ENCODE data around the gene TNNT2. TPM values are rescaled to one million over a fixed set of nuclear protein-coding genes. Genes with fewer than 3 reads are reported as not detected.
A peak's percentile ranks its signal among the peaks of the same experiment; 100 is the strongest.

The TNNT2 gene
- total and polyA plus RNA-seq, 9 donors: 408 to 1,212 (median 904) TPM

DNA sequence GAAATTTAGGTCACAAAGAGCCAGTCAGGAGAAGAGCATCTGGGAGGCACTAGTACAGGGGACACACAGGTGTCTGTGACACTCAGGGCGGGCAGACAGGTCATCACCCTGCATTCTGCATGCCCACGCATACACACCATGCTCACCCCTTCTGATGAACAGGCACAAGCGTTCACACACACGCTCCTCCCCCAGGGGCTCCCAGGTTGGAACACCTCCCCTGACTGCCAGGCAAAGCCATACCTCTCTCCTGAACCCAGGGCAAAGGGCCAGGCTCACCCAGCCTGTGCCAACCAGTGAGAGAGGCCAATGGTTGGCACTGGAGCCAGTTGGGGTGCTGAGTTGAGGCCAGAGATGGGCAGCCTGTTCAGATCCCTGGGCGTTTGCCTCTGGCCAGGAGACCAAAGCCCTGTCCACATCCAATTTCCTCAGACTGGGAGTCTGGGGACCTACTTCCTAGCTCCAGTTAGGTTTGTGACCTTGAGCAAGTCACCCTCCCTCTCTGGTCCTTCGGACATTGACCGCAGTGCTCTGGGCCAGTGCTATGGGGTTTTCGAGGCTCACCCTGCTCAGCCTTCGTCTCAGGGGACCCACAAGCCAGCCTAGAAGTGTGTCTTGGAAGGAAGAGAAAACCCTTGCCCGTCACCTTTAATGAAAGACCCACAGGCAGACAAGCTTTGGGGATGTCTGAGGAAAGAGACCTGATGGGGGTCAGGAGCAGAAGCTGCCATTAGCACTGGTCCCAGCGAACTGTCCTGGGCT, 27.4 kb upstream of the TNNT2 start:
- Histone ChIP-seq H3K27me3 (ENCODE audit: control insufficient read depth, insufficient read depth, low read length) (peaks cover 12% of the 10 kb centered on the region), H3K4me1 (ENCODE audit: control insufficient read depth, insufficient read depth, low read length) (peaks cover 21% of the 10 kb centered on the region), H3K36me3 (ENCODE audit: control insufficient read depth, insufficient read depth, low read length) (peaks cover 18% of the 10 kb centered on the region), H3K27ac (ENCODE audit: low read length) (no peak overlapping the region), H3K4me3 (ENCODE audit: low read length) (no peak overlapping the region), H3K9me3 (replicated peaks; ENCODE audit: control insufficient read depth, low read depth, low read length) (no peaks in the 10 kb centered on the region)
- no peak for DNase-seq
- WGBS (ENCODE audit: insufficient coverage): 78% methylated on average over 8 of the region's 11 CpGs

DNA sequence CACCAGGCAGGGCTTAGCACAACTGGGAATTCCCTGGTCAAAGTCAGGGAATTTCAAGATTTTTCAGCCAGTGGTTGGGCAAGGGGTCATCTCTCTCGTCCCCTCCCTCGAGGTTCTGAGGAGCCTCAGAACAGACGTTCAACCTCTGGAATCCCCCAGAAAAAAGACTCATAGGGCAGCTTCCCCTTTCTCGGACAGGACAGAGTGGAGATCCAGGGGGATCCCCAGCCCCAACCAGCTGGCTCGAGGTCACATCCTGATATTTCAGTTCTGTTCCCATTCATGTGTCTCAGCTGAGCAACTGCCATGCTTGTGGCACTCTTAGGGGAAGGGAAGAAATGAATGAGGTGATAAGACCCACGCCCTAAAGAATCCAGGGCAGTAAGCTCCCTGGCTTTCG, 26.6 kb upstream of the TNNT2 start:
- WGBS (ENCODE audit: insufficient coverage): 20% methylated on average over 1 of the region's 7 CpGs
- H3K4me1 ChIP-seq (ENCODE audit: control insufficient read depth, insufficient read depth, low read length): peaks cover 28% of the 10 kb centered on the region
- no peak overlapping the region for H3K27ac ChIP-seq (ENCODE audit: low read length)

GRCh38 chr1:201403359-201403758, 25.9 kb upstream of the TNNT2 start:
- H3K36me3 ChIP-seq (ENCODE audit: control insufficient read depth, insufficient read depth, low read length): peaks cover 6% of the 10 kb centered on the region
- no peaks in the 10 kb centered on the region for H3K9me3 ChIP-seq (replicated peaks; ENCODE audit: control insufficient read depth, low read depth, low read length)
- peaks cover 28% of the 10 kb centered on the region for H3K27me3 ChIP-seq (ENCODE audit: control insufficient read depth, insufficient read depth, low read length)
- H3K4me1 ChIP-seq (ENCODE audit: control insufficient read depth, insufficient read depth, low read length): peaks cover 26% of the 10 kb centered on the region
- 75% methylated on average over 1 of the region's 1 CpG for WGBS (ENCODE audit: insufficient coverage)
- no peak overlapping the region for H3K27ac ChIP-seq (ENCODE audit: low read length)
- H3K4me3 ChIP-seq (ENCODE audit: low read length): no peak overlapping the region
- DNase-seq: no peak

More for the DNA sequence above, 26.6 kb upstream of the TNNT2 start:
- no peak for DNase-seq
- Histone ChIP-seq H3K27me3 (ENCODE audit: control insufficient read depth, insufficient read depth, low read length) (peaks cover 21% of the 10 kb centered on the region), H3K36me3 (ENCODE audit: control insufficient read depth, insufficient read depth, low read length) (peaks cover 10% of the 10 kb centered on the region), H3K4me3 (ENCODE audit: low read length) (no peak overlapping the region), H3K9me3 (replicated peaks; ENCODE audit: control insufficient read depth, low read depth, low read length) (no peaks in the 10 kb centered on the region)

DNA sequence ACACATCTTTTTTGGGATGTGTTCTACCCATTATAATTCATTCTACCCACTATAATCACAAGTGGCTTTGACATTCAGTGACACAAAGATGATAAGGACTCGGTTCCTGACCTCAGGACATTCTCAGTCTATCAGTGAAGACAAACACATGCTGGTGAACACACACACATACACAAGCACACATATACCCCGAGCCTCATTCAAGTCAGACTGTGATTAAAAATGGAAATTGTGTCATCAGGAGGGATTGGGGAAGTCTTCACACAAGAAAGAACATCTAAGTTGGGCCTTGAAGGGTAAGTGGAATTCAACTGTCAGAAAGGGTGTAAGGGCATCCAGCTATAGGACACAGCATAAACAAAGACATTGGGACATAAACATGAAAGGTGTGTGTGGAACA, 24.2 kb upstream of the TNNT2 start:
- no peak for DNase-seq
- Histone ChIP-seq H3K36me3 (ENCODE audit: control insufficient read depth, insufficient read depth, low read length) (no peaks in the 10 kb centered on the region), H3K4me1 (ENCODE audit: control insufficient read depth, insufficient read depth, low read length) (peaks cover 29% of the 10 kb centered on the region), H3K27ac (ENCODE audit: low read length) (no peak overlapping the region), H3K27me3 (ENCODE audit: control insufficient read depth, insufficient read depth, low read length) (peaks cover 34% of the 10 kb centered on the region), H3K4me3 (ENCODE audit: low read length) (no peak overlapping the region), H3K9me3 (replicated peaks; ENCODE audit: control insufficient read depth, low read depth, low read length) (no peaks in the 10 kb centered on the region)
- 40% methylated on average over 1 of the region's 2 CpGs for WGBS (ENCODE audit: insufficient coverage)

GRCh38 chr1:201400852-201401230, 23.4 kb upstream of the TNNT2 start:
- Histone ChIP-seq H3K9me3 (replicated peaks; ENCODE audit: control insufficient read depth, low read depth, low read length) (no peaks in the 10 kb centered on the region), H3K27ac (ENCODE audit: low read length) (no peak overlapping the region), H3K36me3 (ENCODE audit: control insufficient read depth, insufficient read depth, low read length) (no peaks in the 10 kb centered on the region), H3K4me1 (ENCODE audit: control insufficient read depth, insufficient read depth, low read length) (peaks cover 38% of the 10 kb centered on the region), H3K4me3 (ENCODE audit: low read length) (no peak overlapping the region), H3K27me3 (ENCODE audit: control insufficient read depth, insufficient read depth, low read length) (peaks cover 34% of the 10 kb centered on the region)
- WGBS (ENCODE audit: insufficient coverage): no CpG with 5 or more reads among the region's 2 CpGs
- DNase-seq: no peak

DNA sequence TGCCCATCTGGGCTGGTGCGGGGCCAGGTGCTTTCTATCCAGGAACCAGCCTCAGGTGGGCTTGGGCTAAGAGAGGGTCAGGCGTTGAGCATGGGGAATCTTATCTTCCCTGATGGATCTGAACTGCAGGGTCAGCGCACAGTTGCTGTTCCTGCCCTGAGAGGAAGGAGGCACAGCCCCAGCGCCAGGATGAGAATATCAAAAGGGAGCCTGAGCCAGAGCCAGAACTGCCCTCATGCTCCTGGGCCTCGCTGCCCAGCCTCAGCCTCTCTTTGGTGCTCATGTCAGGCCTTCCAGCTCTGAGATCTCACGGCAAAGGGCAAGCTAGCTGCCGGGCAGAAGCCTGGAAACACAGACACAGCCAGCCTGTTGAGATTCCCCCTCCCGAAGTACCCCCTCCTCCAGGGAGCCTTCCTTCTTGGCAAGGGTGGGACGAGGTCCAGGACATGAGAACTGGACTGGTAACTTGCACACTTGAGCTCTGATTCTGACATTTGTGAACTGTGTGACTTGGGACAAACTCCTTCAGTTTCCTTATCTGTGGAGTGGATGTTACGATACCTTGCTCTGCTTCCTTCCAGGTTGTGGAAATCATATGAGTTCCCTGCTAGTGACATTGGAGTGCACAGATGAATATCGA, 22.9 kb upstream of the TNNT2 start:
- no peak for DNase-seq
- H3K4me3 ChIP-seq (ENCODE audit: low read length): no peak overlapping the region
- H3K36me3 ChIP-seq (ENCODE audit: control insufficient read depth, insufficient read depth, low read length): no peaks in the 10 kb centered on the region
- H3K27me3 ChIP-seq (ENCODE audit: control insufficient read depth, insufficient read depth, low read length): peaks cover 34% of the 10 kb centered on the region
- H3K4me1 ChIP-seq (ENCODE audit: control insufficient read depth, insufficient read depth, low read length): peaks cover 42% of the 10 kb centered on the region
- no peak overlapping the region for H3K27ac ChIP-seq (ENCODE audit: low read length)
- 77% methylated on average over 8 of the region's 11 CpGs for WGBS (ENCODE audit: insufficient coverage)
- no peaks in the 10 kb centered on the region for H3K9me3 ChIP-seq (replicated peaks; ENCODE audit: control insufficient read depth, low read depth, low read length)

GRCh38 chr1:201399352-201400126, 22.1 kb upstream of the TNNT2 start:
- no peak overlapping the region for H3K4me3 ChIP-seq (ENCODE audit: low read length)
- no peak for DNase-seq
- H3K36me3 ChIP-seq (ENCODE audit: control insufficient read depth, insufficient read depth, low read length): no peaks in the 10 kb centered on the region
- no peak overlapping the region for H3K27ac ChIP-seq (ENCODE audit: low read length)
- H3K9me3 ChIP-seq (replicated peaks; ENCODE audit: control insufficient read depth, low read depth, low read length): no peaks in the 10 kb centered on the region
- peaks cover 34% of the 10 kb centered on the region for H3K27me3 ChIP-seq (ENCODE audit: control insufficient read depth, insufficient read depth, low read length)
- 3% methylated on average over 61 of the region's 62 CpGs for WGBS (ENCODE audit: insufficient coverage)
- H3K4me1 ChIP-seq (ENCODE audit: control insufficient read depth, insufficient read depth, low read length): peaks cover 50% of the 10 kb centered on the region

DNA sequence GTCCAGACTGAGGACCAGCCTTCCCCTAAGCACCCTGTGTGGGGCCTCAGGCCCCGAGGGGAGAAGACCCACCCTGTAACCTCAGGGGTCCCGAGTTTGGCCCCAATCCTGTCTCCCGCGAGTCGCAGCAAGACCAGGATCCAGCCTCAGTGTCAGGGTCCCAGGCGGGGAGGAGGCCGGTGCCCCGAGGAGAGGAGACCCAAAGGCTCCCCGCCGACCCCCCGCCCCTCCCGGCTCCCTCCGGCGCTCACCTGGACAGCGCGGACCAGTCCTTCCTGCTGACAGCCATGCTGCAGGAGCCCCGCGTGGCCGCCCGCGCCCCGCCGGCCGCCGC, 21.5 kb upstream of the TNNT2 start, which contains the start of gene LAD1:
Gene LAD1, minus strand, starts transcription at position 307 of the 334 bp plus-strand sequence. Its CDS starts 18 bp downstream, at position 289.
- H3K27me3 ChIP-seq (ENCODE audit: control insufficient read depth, insufficient read depth, low read length): peaks cover 34% of the 10 kb centered on the region
- DNase-seq: no peak

GRCh38 chr1:201397675-201398074, 20.2 kb upstream of the TNNT2 start:
- no CpG with 5 or more reads among the region's 2 CpGs for WGBS (ENCODE audit: insufficient coverage)
- DNase-seq: no peak
- Histone ChIP-seq H3K9me3 (replicated peaks; ENCODE audit: control insufficient read depth, low read depth, low read length) (no peaks in the 10 kb centered on the region), H3K36me3 (ENCODE audit: control insufficient read depth, insufficient read depth, low read length) (no peaks in the 10 kb centered on the region), H3K4me3 (ENCODE audit: low read length) (no peak overlapping the region), H3K4me1 (ENCODE audit: control insufficient read depth, insufficient read depth, low read length) (peaks cover 67% of the 10 kb centered on the region), H3K27me3 (ENCODE audit: control insufficient read depth, insufficient read depth, low read length) (peaks cover 32% of the 10 kb centered on the region), H3K27ac (ENCODE audit: low read length) (peak overlapping the region; percentile 17)

More for the DNA sequence above, 21.5 kb upstream of the TNNT2 start, which contains the start of gene LAD1:
- no peaks in the 10 kb centered on the region for H3K36me3 ChIP-seq (ENCODE audit: control insufficient read depth, insufficient read depth, low read length)
- H3K27ac ChIP-seq (ENCODE audit: low read length): no peak within 1 kb of the TSS
- peaks cover 56% of the 10 kb centered on the region for H3K4me1 ChIP-seq (ENCODE audit: control insufficient read depth, insufficient read depth, low read length)
- no peaks in the 10 kb centered on the region for H3K9me3 ChIP-seq (replicated peaks; ENCODE audit: control insufficient read depth, low read depth, low read length)
- 9% methylated on average over 24 of the region's 25 CpGs for WGBS (ENCODE audit: insufficient coverage)
- H3K4me3 ChIP-seq (ENCODE audit: low read length): no peak within 1 kb of the TSS

GRCh38 chr1:201396861-201397464, 19.5 kb upstream of the TNNT2 start:
- H3K4me1 ChIP-seq (ENCODE audit: control insufficient read depth, insufficient read depth, low read length): peaks cover 74% of the 10 kb centered on the region
- 77% methylated on average over 9 of the region's 10 CpGs for WGBS (ENCODE audit: insufficient coverage)

More at GRCh38 chr1:201396861-201397464, 19.5 kb upstream of the TNNT2 start:
- H3K36me3 ChIP-seq (ENCODE audit: control insufficient read depth, insufficient read depth, low read length): no peaks in the 10 kb centered on the region
- H3K27me3 ChIP-seq (ENCODE audit: control insufficient read depth, insufficient read depth, low read length): peaks cover 32% of the 10 kb centered on the region
- peak overlapping the region; percentile 57 for H3K27ac ChIP-seq (ENCODE audit: low read length)
- no peak for DNase-seq
- no peaks in the 10 kb centered on the region for H3K9me3 ChIP-seq (replicated peaks; ENCODE audit: control insufficient read depth, low read depth, low read length)
- H3K4me3 ChIP-seq (ENCODE audit: low read length): no peak overlapping the region
